ENCODE measurements around the gene NCR2. TPM values are rescaled to one million over a fixed set of nuclear protein-coding genes. Genes with fewer than 3 reads are reported as not detected.

The NCR2 gene
- total RNA-seq, 4 donors from 2014 or later, result not detected

- WGBS, 2 donors, result 55 to 59% methylated on average over 2 of the region's 2 CpGs
- no peak for TF ChIP-seq POLR2A (IDR thresholded peaks at IDR 0.05)
- TF ChIP-seq CTCF (IDR thresholded peaks at IDR 0.05), result no peak
- intact Hi-C loops (cut with DNase I; ENCODE audit: low total_unique reads), result no loop called here
- DNase-seq (ENCODE audit: low spot score in 2 of 2), result no peak
- H3K4me3 ChIP-seq (ENCODE audit: low read depth, poor library complexity, severe bottlenecking), result no peak overlapping the region
Observed at GRCh38 chr6:41315203-41315602, 20.2 kb upstream of the NCR2 start.

DNA sequence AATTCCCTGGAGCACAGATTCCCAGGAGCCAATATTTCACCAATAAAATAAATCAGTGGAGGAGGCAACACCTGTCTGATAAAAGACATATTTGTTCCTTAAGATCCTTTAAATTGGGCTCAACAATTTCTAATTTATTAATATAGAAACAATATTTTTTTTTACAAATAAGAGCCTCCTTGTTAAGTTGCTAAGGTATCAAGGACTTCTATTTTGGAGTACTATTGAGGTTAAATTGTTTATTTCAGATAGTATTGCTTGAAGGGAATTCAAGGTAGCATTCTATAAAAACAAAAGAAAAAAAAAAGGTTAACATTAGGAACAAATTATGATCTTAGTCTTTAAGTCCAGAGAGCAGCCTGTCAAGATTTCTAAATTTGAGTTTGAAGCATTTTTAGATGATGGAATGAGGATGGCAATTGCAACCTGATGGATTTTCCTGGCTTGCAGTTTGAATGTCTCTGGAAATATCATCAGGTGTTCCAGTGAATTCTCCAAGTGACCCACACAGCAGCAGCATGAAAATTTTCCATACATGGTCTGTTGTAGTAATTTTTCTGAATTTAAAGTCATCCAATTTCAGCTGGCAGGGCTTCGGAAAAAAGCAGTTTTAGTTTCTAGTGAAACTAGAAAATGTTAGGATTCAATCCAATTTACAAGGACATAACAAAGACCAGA is 19.3 kb upstream of the NCR2 start:
- H3K4me3 ChIP-seq (ENCODE audit: low read depth, poor library complexity, severe bottlenecking), result no peak overlapping the region
- DNase-seq (ENCODE audit: low spot score in 2 of 2), result no peak
- WGBS, 2 donors, result 61 to 75% methylated on average over 1 of the region's 1 CpG
- no peak for TF ChIP-seq POLR2A (IDR thresholded peaks at IDR 0.05)
- no peak for TF ChIP-seq CTCF (IDR thresholded peaks at IDR 0.05)
- intact Hi-C loops (cut with DNase I; ENCODE audit: low total_unique reads), result no loop called here

DNA sequence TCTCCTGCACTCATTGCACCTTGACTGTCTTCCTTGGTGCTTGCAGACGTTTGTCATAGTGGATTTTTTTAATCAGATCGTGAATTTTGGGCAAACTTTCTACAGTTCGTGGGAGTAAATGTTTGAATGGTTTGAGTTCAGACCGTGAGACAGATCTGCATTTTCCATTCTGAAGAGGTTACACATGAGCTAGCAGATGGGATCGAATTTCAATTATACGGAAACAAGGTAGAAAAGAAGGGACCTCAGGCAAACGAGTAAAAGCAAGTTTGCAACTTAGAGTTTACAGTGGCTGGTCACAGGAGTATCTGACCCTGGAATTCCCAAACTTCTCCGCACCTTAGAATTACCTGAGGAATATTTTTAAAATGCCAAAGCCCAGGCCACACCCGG is 17.2 kb upstream of the NCR2 start:
- DNase-seq (ENCODE audit: low spot score in 2 of 2), result no peak
- intact Hi-C loops (cut with DNase I; ENCODE audit: low total_unique reads), result no loop called here
- no peak for TF ChIP-seq POLR2A (IDR thresholded peaks at IDR 0.05)
- TF ChIP-seq CTCF (IDR thresholded peaks at IDR 0.05), result no peak
- 19 to 22% methylated on average over 9 of the region's 9 CpGs for WGBS, 2 donors
- H3K4me3 ChIP-seq (ENCODE audit: low read depth, poor library complexity, severe bottlenecking), result no peak overlapping the region

DNA sequence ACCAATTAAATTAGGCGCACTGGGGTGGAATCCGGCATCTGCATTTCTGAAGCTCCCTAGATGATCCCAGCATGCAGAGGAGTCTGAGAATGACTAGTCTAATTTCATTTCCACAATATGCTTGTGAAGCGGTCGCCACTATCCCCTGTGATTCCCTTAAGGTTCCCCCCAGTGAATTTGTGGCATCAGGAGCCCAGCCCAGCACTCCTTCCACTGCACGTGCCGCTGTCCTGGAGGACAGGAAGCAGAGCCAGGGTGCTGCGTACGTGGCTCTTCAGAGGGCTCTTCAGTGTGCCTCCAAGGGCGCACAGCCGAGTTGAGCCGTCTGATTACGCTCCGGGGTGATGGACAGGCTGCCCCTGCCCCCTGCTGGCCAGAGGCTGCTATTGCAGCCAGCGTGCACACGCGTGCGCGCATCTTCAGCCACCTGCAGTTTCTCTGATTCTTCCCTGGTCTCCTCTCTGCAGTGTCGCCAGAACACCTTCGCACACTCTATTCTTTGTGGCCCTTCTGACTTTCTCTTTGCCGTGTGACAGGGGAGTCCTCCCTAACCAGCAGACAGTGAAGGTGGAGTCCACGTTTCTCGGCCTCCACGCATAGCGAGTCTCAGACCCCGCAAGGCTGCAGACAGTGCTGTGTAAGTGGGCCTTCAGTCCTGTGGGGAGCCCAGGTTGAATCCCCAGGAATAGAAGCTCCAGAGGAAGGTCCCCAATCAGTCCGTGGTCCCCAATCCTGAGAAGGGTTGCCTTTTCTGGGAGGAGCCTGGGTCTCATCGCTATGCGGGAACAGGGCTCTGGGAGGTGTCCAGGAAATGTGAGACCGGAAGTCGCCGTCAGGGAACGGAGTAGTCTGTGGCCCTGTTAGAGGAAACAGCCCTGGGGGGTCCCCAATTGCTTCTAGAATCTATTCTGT is 16.5 kb upstream of the NCR2 start:
- WGBS, 2 donors, result 18 to 21% methylated on average over 31 to 32 of the region's 33 CpGs
- intact Hi-C loops (cut with DNase I; ENCODE audit: low total_unique reads), result no loop called here
- peak overlapping the region; percentile 20 for H3K4me3 ChIP-seq (ENCODE audit: low read depth, poor library complexity, severe bottlenecking)
- DNase-seq (ENCODE audit: low spot score in 2 of 2), result peak; percentile 49 to 95
- TF ChIP-seq POLR2A (IDR thresholded peaks at IDR 0.05) (no peak), CTCF (IDR thresholded peaks at IDR 0.05) (peak in 1 of 3 donors; percentile 98)

GRCh38 chr6:41321183-41321582 is 14.2 kb upstream of the NCR2 start:
- TF ChIP-seq POLR2A (IDR thresholded peaks at IDR 0.05) (no peak), CTCF (IDR thresholded peaks at IDR 0.05) (no peak)
- intact Hi-C loops (cut with DNase I; ENCODE audit: low total_unique reads), result no loop called here
- 74 to 87% methylated on average over 4 of the region's 4 CpGs for WGBS, 2 donors
- no peak for DNase-seq (ENCODE audit: low spot score in 2 of 2)
- H3K4me3 ChIP-seq (ENCODE audit: low read depth, poor library complexity, severe bottlenecking), result no peak overlapping the region

All from lower leg skin (tissue), 4 donors.